HG02938 (cell line): ENCODE measurements around the gene ALG12.

Experiments used
- ATAC-seq: cut with Tn5 transposase; IDR thresholded peaks from one replicate; pipeline ENCODE4 v1.9.1; 2021; ENCODE audit warnings: mild to moderate bottlenecking, moderate library complexity; ENCODE audit not compliant: unreplicated experiment

ALG12 gene

GRCh38 chr22:49894322-49895054, 23.8 kb downstream of the ALG12 start:
- ATAC-seq: no peak

- ATAC-seq: no peak
Observed at GRCh38 chr22:49893025-49893424, 25.2 kb downstream of the ALG12 start.

- ATAC-seq: no peak
Observed at GRCh38 chr22:49892226-49892899, 25.9 kb downstream of the ALG12 start.

GRCh38 chr22:49889071-49889470, 29.2 kb downstream of the ALG12 start:
- ATAC-seq: no peak

GRCh38 chr22:49887702-49888101, 30.5 kb downstream of the ALG12 start:
- ATAC-seq: no peak

GRCh38 chr22:49887064-49887451, 31.2 kb downstream of the ALG12 start:
- ATAC-seq: no peak

- ATAC-seq: no peak
Observed at GRCh38 chr22:49886346-49887063, 31.7 kb downstream of the ALG12 start.

- ATAC-seq: no peak
Observed at GRCh38 chr22:49885881-49886280, 32.4 kb downstream of the ALG12 start.

GRCh38 chr22:49885281-49885680, 33.0 kb downstream of the ALG12 start:
- ATAC-seq: no peak

GRCh38 chr22:49884503-49885260, 33.6 kb downstream of the ALG12 start:
- ATAC-seq: no peak

- ATAC-seq: no peak
Observed at GRCh38 chr22:49884075-49884474, 34.2 kb downstream of the ALG12 start.

- ATAC-seq: no peak
Observed at GRCh38 chr22:49883294-49883640, 35.0 kb downstream of the ALG12 start.

- no peak for ATAC-seq
Observed at GRCh38 chr22:49882519-49883293, 35.5 kb downstream of the ALG12 start.

GRCh38 chr22:49881856-49882255, 36.4 kb downstream of the ALG12 start:
- ATAC-seq: no peak

GRCh38 chr22:49880281-49880680, 38.0 kb downstream of the ALG12 start:
- no peak for ATAC-seq

GRCh38 chr22:49879871-49880270, 38.4 kb downstream of the ALG12 start:
- no peak for ATAC-seq

GRCh38 chr22:49878206-49878605, 40.0 kb downstream of the ALG12 start:
- ATAC-seq: no peak

- ATAC-seq: no peak
Observed at GRCh38 chr22:49877642-49878041, 40.6 kb downstream of the ALG12 start.

GRCh38 chr22:49873228-49873940, 44.9 kb downstream of the ALG12 start:
- no peak for ATAC-seq

- ATAC-seq: no peak
Observed at GRCh38 chr22:49872347-49872746, 45.9 kb downstream of the ALG12 start.
